Type B pancreatic cell (in vitro differentiated cells): Measurements from ENCODE around the gene FOXE3. TPM values are rescaled to one million over a fixed set of nuclear protein-coding genes. Genes with fewer than 3 reads are reported as not detected.

Experiments
- DNase-seq: peaks from one replicate; pipeline ENCODE4 v3.0.0; 2021; ENCODE audit warnings: mixed read lengths; ENCODE audit not compliant: unreplicated experiment; ENCODE audit errors: extremely low spot score
- H3K27ac Mint-ChIP-seq: 2 replicates; pipeline ENCODE4 v1.8.0; 2021; ENCODE audit warnings: mild to moderate bottlenecking, mixed read lengths
- H3K27me3 Mint-ChIP-seq: 2 replicates; pipeline ENCODE4 v1.8.0; 2021; ENCODE audit warnings: mixed read lengths
- H3K36me3 Mint-ChIP-seq: 2 replicates; pipeline ENCODE4 v1.8.0; 2021; ENCODE audit warnings: mixed read lengths
- H3K4me1 Mint-ChIP-seq: one replicate; pipeline ENCODE4 v1.8.0; 2021; ENCODE audit warnings: mixed read lengths; ENCODE audit not compliant: unreplicated experiment
- H3K4me3 Mint-ChIP-seq: 2 replicates; pipeline ENCODE4 v1.8.0; 2021; ENCODE audit warnings: mild to moderate bottlenecking, mixed read lengths
- H3K9me3 Mint-ChIP-seq: 2 replicates; pipeline ENCODE4 v1.8.0; 2021; ENCODE audit warnings: mixed read lengths
- total RNA-seq: library from RNA; stranded (reverse); gene quantifications from 2 replicates; pipeline ENCODE4 v1.2.1, GENCODE V29; 2021; ENCODE audit warnings: low replicate concordance
- TF ChIP-seq, protein P1 (sequence below): fragments of 200-600 bp; sonication (generic); conservative IDR thresholded peaks from 2 replicates; pipeline ENCODE4 v1.5.0; 2021; ENCODE audit warnings: antibody characterized with exemption, mild to moderate bottlenecking

The FOXE3 gene
- total RNA-seq, 1 donor from 2014 or later, result 0.14 TPM

- Mint-ChIP-seq H3K4me3 (no peak overlapping the region), H3K36me3 (no peaks in the 10 kb centered on the region), H3K27ac (no peak overlapping the region), H3K4me1 (peaks cover 16% of the 10 kb centered on the region), H3K9me3 (no peaks in the 10 kb centered on the region), H3K27me3 (peaks cover 16% of the 10 kb centered on the region)
- no peak for DNase-seq
- TF ChIP-seq, protein P1, sequence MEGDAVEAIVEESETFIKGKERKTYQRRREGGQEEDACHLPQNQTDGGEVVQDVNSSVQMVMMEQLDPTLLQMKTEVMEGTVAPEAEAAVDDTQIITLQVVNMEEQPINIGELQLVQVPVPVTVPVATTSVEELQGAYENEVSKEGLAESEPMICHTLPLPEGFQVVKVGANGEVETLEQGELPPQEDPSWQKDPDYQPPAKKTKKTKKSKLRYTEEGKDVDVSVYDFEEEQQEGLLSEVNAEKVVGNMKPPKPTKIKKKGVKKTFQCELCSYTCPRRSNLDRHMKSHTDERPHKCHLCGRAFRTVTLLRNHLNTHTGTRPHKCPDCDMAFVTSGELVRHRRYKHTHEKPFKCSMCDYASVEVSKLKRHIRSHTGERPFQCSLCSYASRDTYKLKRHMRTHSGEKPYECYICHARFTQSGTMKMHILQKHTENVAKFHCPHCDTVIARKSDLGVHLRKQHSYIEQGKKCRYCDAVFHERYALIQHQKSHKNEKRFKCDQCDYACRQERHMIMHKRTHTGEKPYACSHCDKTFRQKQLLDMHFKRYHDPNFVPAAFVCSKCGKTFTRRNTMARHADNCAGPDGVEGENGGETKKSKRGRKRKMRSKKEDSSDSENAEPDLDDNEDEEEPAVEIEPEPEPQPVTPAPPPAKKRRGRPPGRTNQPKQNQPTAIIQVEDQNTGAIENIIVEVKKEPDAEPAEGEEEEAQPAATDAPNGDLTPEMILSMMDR, result no peak
Measured at GRCh38 chr1:47388030-47388890, 27.8 kb upstream of the FOXE3 start.

DNA sequence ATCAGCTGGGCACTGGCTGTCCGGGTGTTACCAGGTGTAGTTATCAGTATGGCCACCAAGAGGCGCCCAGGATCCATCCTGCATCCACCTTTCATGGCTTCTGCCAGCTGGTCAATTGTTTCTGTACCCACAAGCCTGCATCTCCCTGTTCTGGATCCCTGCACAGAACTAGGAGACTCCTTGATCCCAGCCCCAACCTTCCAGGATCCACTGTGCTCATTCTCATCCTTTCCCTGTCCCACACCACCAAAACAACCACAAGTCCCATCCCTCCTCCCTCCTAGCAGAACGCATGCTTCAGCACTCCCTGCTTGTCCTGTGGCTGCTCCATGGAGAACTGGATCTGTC, 27.2 kb upstream of the FOXE3 start:
- H3K27ac Mint-ChIP-seq, result no peak overlapping the region
- peaks cover 18% of the 10 kb centered on the region for H3K4me1 Mint-ChIP-seq
- H3K4me3 Mint-ChIP-seq, result no peak overlapping the region
- no peaks in the 10 kb centered on the region for H3K9me3 Mint-ChIP-seq
- no peaks in the 10 kb centered on the region for H3K36me3 Mint-ChIP-seq
- DNase-seq, result no peak
- TF ChIP-seq, protein P1, result peak; percentile 88
- H3K27me3 Mint-ChIP-seq, result peaks cover 19% of the 10 kb centered on the region

- DNase-seq, result no peak
- Mint-ChIP-seq H3K4me3 (no peak overlapping the region), H3K9me3 (no peaks in the 10 kb centered on the region), H3K27me3 (peaks cover 22% of the 10 kb centered on the region), H3K27ac (no peak overlapping the region), H3K36me3 (no peaks in the 10 kb centered on the region), H3K4me1 (peaks cover 18% of the 10 kb centered on the region)
- TF ChIP-seq, protein P1, result no peak
Measured at GRCh38 chr1:47389731-47390130, 26.4 kb upstream of the FOXE3 start.

GRCh38 chr1:47390843-47391242, 25.2 kb upstream of the FOXE3 start:
- Mint-ChIP-seq H3K4me3 (no peak overlapping the region), H3K36me3 (no peaks in the 10 kb centered on the region), H3K27ac (no peak overlapping the region), H3K4me1 (peaks cover 18% of the 10 kb centered on the region), H3K27me3 (peaks cover 28% of the 10 kb centered on the region), H3K9me3 (no peaks in the 10 kb centered on the region)
- TF ChIP-seq, protein P1, result no peak
- DNase-seq, result no peak

- DNase-seq, result no peak
- H3K9me3 Mint-ChIP-seq, result no peaks in the 10 kb centered on the region
- no peaks in the 10 kb centered on the region for H3K36me3 Mint-ChIP-seq
- H3K4me1 Mint-ChIP-seq, result peaks cover 18% of the 10 kb centered on the region
- H3K4me3 Mint-ChIP-seq, result no peak overlapping the region
- TF ChIP-seq, protein P1, result no peak
- H3K27ac Mint-ChIP-seq, result no peak overlapping the region
- peaks cover 33% of the 10 kb centered on the region for H3K27me3 Mint-ChIP-seq
Measured at GRCh38 chr1:47393141-47393540, 22.9 kb upstream of the FOXE3 start.
